SU-DHL-6 (cell line): ENCODE measurements around the gene ANKRD55.
"Not testable (repeated sequence)": the region's sequence is repeated elsewhere in the genome, so short reads cannot be mapped to it uniquely, and the experiment has no call there.

Source experiments
- EZH2phosphoT487 ChIP-seq: fragments of 200-600 bp; sonication (generic), shearing (Covaris generic); conservative IDR thresholded peaks from 2 replicates; pipeline ENCODE4 v1.6.1; 2018; ENCODE audit warnings: mild to moderate bottlenecking, antibody characterized with exemption, low read length, moderate library complexity, mixed read lengths
- TF ChIP-seq, protein P1 (sequence below): fragments of 200-600 bp; sonication (generic); IDR thresholded peaks from one replicate; pipeline ENCODE4 v1.5.1; 2017; ENCODE audit warnings: antibody characterized with exemption, mild to moderate bottlenecking, low read length, moderate library complexity; ENCODE audit not compliant: insufficient read depth, poor library complexity, severe bottlenecking

DNA sequence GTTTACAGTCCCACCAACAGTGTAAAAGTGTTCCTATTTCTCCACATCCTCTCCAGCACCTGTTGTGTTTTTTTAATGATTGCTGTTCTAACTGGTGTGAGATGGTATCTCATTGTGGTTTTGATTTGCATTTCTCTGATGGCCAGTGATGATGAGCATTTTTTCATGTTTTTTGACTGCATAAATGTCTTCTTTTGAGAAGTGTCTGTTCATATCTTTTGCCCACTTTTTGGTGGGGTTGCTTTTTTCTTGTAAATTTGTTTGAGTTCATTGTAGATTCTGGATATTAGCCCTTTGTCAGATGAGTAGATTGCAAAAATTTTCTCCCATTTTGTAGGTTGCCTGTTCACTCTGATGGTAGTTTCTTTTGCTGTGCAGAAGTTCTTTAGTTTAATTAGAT, 29.2 kb downstream of the ANKRD55 start:
- TF ChIP-seq, protein P1, sequence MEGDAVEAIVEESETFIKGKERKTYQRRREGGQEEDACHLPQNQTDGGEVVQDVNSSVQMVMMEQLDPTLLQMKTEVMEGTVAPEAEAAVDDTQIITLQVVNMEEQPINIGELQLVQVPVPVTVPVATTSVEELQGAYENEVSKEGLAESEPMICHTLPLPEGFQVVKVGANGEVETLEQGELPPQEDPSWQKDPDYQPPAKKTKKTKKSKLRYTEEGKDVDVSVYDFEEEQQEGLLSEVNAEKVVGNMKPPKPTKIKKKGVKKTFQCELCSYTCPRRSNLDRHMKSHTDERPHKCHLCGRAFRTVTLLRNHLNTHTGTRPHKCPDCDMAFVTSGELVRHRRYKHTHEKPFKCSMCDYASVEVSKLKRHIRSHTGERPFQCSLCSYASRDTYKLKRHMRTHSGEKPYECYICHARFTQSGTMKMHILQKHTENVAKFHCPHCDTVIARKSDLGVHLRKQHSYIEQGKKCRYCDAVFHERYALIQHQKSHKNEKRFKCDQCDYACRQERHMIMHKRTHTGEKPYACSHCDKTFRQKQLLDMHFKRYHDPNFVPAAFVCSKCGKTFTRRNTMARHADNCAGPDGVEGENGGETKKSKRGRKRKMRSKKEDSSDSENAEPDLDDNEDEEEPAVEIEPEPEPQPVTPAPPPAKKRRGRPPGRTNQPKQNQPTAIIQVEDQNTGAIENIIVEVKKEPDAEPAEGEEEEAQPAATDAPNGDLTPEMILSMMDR = not testable (repeated sequence)
- not testable (repeated sequence) for TF ChIP-seq EZH2phosphoT487
